Osteocyte (in vitro differentiated cells): ENCODE data around the gene UBAC2. TPM values are rescaled to one million over a fixed set of nuclear protein-coding genes. Genes with fewer than 3 reads are reported as not detected.
"Not testable (repeated sequence)": the region's sequence is repeated elsewhere in the genome, so short reads cannot be mapped to it uniquely, and the experiment has no call there.

Experiments used
- DNase-seq: peaks from one replicate; pipeline ENCODE4 v3.0.0; 2021; ENCODE audit warnings: mixed read lengths; ENCODE audit not compliant: unreplicated experiment; ENCODE audit errors: extremely low spot score
- H3K27ac Mint-ChIP-seq: one replicate; pipeline ENCODE4 v1.8.0; 2021; ENCODE audit warnings: mild to moderate bottlenecking, mixed read lengths; ENCODE audit not compliant: unreplicated experiment
- H3K27me3 Mint-ChIP-seq: one replicate; pipeline ENCODE4 v1.8.0; 2021; ENCODE audit warnings: mixed read lengths; ENCODE audit not compliant: unreplicated experiment
- H3K36me3 Mint-ChIP-seq: one replicate; pipeline ENCODE4 v1.8.0; 2021; ENCODE audit warnings: mixed read lengths; ENCODE audit not compliant: unreplicated experiment
- H3K4me1 Mint-ChIP-seq: one replicate; pipeline ENCODE4 v1.8.0; 2021; ENCODE audit warnings: mixed read lengths; ENCODE audit not compliant: unreplicated experiment
- H3K4me3 Mint-ChIP-seq: one replicate; pipeline ENCODE4 v1.8.0; 2021; ENCODE audit warnings: mild to moderate bottlenecking, moderate library complexity, mixed read lengths; ENCODE audit not compliant: unreplicated experiment
- H3K9me3 Mint-ChIP-seq: one replicate; pipeline ENCODE4 v1.8.0; 2021; ENCODE audit warnings: mixed read lengths; ENCODE audit not compliant: unreplicated experiment
- total RNA-seq: library from RNA; stranded (reverse); gene quantifications from 2 replicates; pipeline ENCODE4 v1.2.1, GENCODE V29; 2021
- TF ChIP-seq, protein P1 (sequence below): fragments of 200-600 bp; sonication (generic); IDR thresholded peaks from 2 replicates; pipeline ENCODE4 v1.5.0; 2021; ENCODE audit warnings: antibody characterized with exemption, mild to moderate bottlenecking, moderate library complexity

The UBAC2 gene
- total RNA-seq, 1 donor from 2014 or later = 64.0 TPM

DNA sequence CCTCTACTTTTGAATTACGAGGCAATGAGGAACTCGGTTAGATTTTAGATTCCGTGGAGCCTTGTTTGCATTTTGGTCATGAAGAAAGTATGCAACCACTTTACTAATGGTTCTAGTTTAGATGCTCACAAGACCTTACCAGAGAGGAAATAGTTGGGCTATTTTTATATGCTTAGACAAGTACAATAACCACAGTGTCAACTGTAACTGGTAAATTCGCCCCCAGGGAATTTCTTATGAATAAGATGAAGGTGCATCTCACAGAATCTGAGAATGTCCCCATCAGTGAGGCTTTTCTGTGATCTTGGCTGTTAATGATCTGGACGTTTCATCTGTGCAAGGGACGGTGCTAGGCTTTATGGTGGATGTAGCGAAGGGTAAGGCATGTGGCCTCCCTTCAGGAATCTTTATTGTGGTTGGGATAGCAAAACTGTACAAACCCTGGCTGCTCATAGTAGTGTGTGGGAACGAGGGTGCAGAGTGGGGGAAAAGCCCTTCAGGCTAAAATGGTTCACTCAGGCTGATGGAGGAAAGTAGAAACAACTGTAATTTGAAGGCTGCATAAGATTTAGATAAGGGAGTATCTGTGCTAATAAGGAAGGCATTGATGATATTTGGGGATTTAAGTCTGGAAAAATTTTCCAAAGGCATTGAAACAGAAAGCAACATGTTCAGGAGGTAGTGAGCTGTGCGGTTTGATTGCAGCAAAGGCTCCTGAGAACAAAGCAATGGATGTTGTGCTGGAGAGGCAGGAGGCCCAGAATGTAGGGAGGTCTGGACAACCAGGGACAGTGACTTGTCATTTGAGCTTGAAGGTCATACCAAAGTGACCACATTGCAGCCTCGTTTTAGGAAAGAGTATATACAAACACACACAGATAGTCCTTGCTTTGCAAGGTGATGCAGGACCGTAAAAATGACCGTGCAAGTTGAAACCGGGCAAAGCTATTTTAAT is 28.4 kb downstream of the UBAC2 start:
- H3K9me3 Mint-ChIP-seq = no peaks in the 10 kb centered on the region
- H3K4me1 Mint-ChIP-seq = peaks cover 20% of the 10 kb centered on the region
- H3K27me3 Mint-ChIP-seq = no peaks in the 10 kb centered on the region
- no peaks in the 10 kb centered on the region for H3K36me3 Mint-ChIP-seq
- H3K4me3 Mint-ChIP-seq = peak overlapping the region; percentile 34
- no peak for DNase-seq
- peak overlapping the region; percentile 78 for H3K27ac Mint-ChIP-seq
- TF ChIP-seq, protein P1, sequence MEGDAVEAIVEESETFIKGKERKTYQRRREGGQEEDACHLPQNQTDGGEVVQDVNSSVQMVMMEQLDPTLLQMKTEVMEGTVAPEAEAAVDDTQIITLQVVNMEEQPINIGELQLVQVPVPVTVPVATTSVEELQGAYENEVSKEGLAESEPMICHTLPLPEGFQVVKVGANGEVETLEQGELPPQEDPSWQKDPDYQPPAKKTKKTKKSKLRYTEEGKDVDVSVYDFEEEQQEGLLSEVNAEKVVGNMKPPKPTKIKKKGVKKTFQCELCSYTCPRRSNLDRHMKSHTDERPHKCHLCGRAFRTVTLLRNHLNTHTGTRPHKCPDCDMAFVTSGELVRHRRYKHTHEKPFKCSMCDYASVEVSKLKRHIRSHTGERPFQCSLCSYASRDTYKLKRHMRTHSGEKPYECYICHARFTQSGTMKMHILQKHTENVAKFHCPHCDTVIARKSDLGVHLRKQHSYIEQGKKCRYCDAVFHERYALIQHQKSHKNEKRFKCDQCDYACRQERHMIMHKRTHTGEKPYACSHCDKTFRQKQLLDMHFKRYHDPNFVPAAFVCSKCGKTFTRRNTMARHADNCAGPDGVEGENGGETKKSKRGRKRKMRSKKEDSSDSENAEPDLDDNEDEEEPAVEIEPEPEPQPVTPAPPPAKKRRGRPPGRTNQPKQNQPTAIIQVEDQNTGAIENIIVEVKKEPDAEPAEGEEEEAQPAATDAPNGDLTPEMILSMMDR = no peak

DNA sequence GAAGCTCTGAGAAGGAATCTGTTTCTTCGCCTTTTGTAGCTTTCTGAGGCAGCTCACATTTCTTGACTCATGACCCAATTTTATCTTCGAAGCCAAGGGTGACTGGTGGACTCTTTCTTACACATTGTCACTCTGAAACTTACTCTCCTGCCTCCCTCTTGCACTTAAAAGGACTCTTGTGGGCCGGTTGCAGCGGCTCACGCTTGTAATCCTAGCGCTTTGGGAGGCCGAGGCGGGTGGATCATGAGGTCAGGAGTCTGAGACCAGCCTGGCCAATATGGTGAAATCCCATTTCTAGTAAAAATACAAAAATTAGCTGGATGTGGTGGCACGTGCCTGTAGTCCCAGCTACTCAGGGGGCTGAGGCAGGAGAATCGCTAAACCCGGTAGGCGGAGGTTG is 29.9 kb downstream of the UBAC2 start:
- not testable (repeated sequence) for H3K9me3 Mint-ChIP-seq

DNA sequence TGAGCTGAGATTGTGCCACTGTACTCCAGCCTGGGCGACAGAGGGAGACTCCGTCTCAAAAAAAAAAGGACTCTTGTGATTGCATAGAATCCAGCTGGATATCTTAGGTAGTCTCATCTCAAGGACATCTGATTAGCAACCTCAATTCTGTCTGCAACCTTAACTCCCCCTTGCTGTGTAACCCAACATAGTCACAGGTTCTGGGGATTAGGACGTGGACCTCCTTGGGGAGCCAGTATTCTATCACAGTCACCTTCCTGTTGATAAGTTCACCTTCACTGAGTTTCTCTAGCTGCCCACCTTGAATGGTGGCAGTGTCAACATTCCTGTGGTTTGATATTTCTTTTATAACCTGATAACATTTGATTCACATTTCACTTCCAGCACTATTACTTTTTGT is 30.3 kb downstream of the UBAC2 start:
- Mint-ChIP-seq H3K36me3 (no peaks in the 10 kb centered on the region), H3K4me1 (peaks cover 20% of the 10 kb centered on the region), H3K9me3 (no peaks in the 10 kb centered on the region), H3K4me3 (no peak overlapping the region), H3K27me3 (no peaks in the 10 kb centered on the region), H3K27ac (no peak overlapping the region)
- no peak for DNase-seq
- TF ChIP-seq, protein P1 = no peak

More for the DNA sequence above, 29.9 kb downstream of the UBAC2 start:
- DNase-seq, H3K36me3 Mint-ChIP-seq, H3K27me3 Mint-ChIP-seq, H3K27ac Mint-ChIP-seq, H3K4me3 Mint-ChIP-seq: not testable (repeated sequence)
- H3K4me1 Mint-ChIP-seq = peaks cover 20% of the 10 kb centered on the region

DNA sequence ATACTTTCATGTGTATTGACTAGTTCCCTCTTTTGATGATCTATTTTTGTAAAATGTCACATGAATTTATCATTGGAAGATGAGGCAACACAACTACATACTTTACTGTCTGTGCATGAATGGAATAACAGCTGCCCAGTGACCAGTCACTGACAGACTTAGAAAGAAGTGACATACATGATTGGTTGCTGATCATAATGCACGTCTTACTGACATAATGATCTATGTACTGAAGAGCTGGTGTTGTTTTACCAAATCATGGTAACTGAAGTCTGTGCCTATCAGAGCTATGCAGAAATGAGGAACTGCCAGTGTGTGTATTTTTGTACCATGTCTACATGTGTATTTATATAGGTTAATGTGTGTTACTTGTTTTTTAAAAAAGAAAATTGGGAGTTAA is 31.1 kb downstream of the UBAC2 start:
- no peak overlapping the region for H3K4me3 Mint-ChIP-seq
- H3K4me1 Mint-ChIP-seq = peaks cover 20% of the 10 kb centered on the region
- DNase-seq = no peak
- no peak overlapping the region for H3K27ac Mint-ChIP-seq
- no peaks in the 10 kb centered on the region for H3K9me3 Mint-ChIP-seq
- H3K36me3 Mint-ChIP-seq = no peaks in the 10 kb centered on the region
- no peaks in the 10 kb centered on the region for H3K27me3 Mint-ChIP-seq
- TF ChIP-seq, protein P1 = no peak

- Mint-ChIP-seq H3K4me3 (no peak overlapping the region), H3K36me3 (peaks cover 14% of the 10 kb centered on the region), H3K27ac (no peak overlapping the region), H3K9me3 (no peaks in the 10 kb centered on the region), H3K4me1 (peaks cover 2% of the 10 kb centered on the region), H3K27me3 (no peaks in the 10 kb centered on the region)
- TF ChIP-seq, protein P1 = no peak
- DNase-seq = no peak
Observed at GRCh38 chr13:99237981-99238662, 37.5 kb downstream of the UBAC2 start.
